Right lobe of liver (tissue), 6 donors: ENCODE results near the gene ACBD6. TPM values are rescaled to one million over a fixed set of nuclear protein-coding genes. Genes with fewer than 3 reads are reported as not detected.

Source experiments
- ATAC-seq, 4 donors: fragments of 200-7000 bp; cut with Tn5 transposase; one replicate each; pipeline ENCODE4 v1.9.1; 2020; ENCODE audit warnings: mild to moderate bottlenecking in 4 of 4, moderate library complexity in 4 of 4
- DNase-seq, 3 donors: peaks; one replicate each; pipeline ENCODE4 v3.0.0-alpha.2; 2020
- H3K27ac ChIP-seq, 3 donors: fragments of 200-600 bp; one replicate each; pipeline ENCODE4 v1.8.0; 2022
- H3K27me3 ChIP-seq, 2 donors: fragments of 200-600 bp; one replicate each; pipeline ENCODE4 v1.8.0; 2022
- H3K36me3 ChIP-seq, 4 donors: fragments of 200-600 bp; sonication (generic) in 1 of 4; one replicate each; pipeline versions ENCODE4 v1.5.1 to v1.8.0; 2017 to 2022; ENCODE audit warnings: control low read depth in 1 of 4
- H3K4me1 ChIP-seq, 4 donors: fragments of 200-600 bp; sonication (generic) in 1 of 4; one replicate each; pipeline versions ENCODE4 v1.5.1 to v1.8.0; 2017 to 2022; ENCODE audit warnings: control low read depth in 1 of 4
- H3K4me3 ChIP-seq, 3 donors: fragments of 200-600 bp; one replicate each; pipeline ENCODE4 v1.8.0; 2022
- H3K9me3 ChIP-seq, 4 donors: fragments of 200-600 bp; sonication (generic) in 1 of 4; one replicate each; pipeline versions ENCODE4 v1.5.1 to v1.8.0; 2017 to 2022; ENCODE audit warnings: control low read depth in 1 of 4
- POLR2A ChIP-seq: fragments of 450-650 bp; IDR thresholded peaks from one replicate; pipeline ENCODE4 v1.6.1; 2017; ENCODE audit warnings: antibody characterized with exemption, mild to moderate bottlenecking
- WGBS: methylation state at CpG from one replicate; pipeline ENCODE4 v1.1.6; 2018; ENCODE audit warnings: low coverage, low lambda C conversion rate; ENCODE audit not compliant: insufficient coverage; ENCODE audit errors: missing lambda C conversion rate; 5-methylcytosine and 5-hydroxymethylcytosine counted together
- intact Hi-C, 2 donors: fragments of 100-400 bp; cut with DNase I; formaldehyde crosslinking; loops; one replicate each; pipeline versions ENCODE4 v1.11.2 to v1.14.1; 2022
- total RNA-seq, 6 experiments: library from RNA; depleted of rRNA in 2 of 6; stranded (reverse); fragments of >200 nt in 2 of 6; fragmentation: NEBNext Ultra II Directional in 3 of 6; extraction: Animal tissue kit (Norgen Biotek cat#: 25700) in 3 of 6; gene quantifications; one replicate each; pipeline versions ENCODE4 v1.1.0 to v1.2.4, GENCODE V29; 2016 to 2023
- TF ChIP-seq, protein P1 (sequence below), 4 donors: fragments of 200-600 bp in 3 of 4; fragments of 450-650 bp in 1 of 4; IDR thresholded peaks; one replicate each; pipeline versions ENCODE4 v1.5.1 to v1.8.0; 2016 to 2022; ENCODE audit warnings: antibody characterized with exemption in 4 of 4, mild to moderate bottlenecking in 2 of 4
- donor health status: DM: no; HTN: yes; CAD: no.
- donor health status: DM: no; HTN: no; CAD: no.
- donor health status: DM: no; HTN: no; CAD: no.
- donor health status: DM: no; HTN: yes; CAD: no.
- donor health status: DM: no; HTN: yes; CAD: no.

ACBD6 gene
- total RNA-seq, 6 experiments from 2014 or later: 9.5 to 18.9 (median 11.5) TPM

DNA sequence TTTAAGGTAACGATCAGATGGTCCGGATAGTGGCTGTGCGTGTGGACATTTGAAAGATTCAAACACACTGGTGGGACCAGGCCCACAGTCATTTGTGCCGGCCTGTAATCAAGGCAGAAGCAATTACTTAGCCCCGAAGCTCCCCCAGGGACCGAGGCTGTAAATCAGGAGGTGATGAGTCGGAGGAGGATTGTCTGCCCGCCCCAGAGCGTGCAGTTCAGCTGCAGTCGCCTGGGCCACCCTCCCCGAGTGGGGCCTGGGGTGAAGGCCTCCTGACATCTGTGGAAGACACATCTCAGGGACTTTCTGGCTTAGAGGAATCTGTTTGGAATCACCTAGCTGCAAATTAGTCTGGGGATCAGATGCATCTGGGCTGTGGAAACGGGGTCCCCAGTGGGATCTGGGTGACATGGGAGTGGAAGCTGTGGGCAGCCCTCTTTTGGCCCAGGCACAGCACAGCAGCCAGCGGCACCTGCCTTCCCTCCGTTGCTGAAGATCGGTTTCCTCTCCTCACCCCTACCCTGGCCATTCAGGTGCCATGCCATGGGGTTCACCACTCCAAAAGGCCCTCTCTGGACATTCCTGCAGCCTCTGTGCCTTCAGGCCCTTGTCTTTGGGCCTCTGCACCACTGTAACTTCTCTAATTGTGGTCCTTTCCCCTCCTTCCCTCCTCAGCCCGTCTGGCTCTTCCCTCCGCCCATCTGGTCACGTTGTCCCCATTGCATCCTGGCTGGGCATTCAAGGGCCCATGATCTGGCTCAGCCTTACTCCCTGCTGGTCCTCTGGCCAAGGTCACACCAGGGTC is 246.6 kb downstream of the ACBD6 start:
- no peak overlapping the region for H3K27ac ChIP-seq
- TF ChIP-seq, protein P1, sequence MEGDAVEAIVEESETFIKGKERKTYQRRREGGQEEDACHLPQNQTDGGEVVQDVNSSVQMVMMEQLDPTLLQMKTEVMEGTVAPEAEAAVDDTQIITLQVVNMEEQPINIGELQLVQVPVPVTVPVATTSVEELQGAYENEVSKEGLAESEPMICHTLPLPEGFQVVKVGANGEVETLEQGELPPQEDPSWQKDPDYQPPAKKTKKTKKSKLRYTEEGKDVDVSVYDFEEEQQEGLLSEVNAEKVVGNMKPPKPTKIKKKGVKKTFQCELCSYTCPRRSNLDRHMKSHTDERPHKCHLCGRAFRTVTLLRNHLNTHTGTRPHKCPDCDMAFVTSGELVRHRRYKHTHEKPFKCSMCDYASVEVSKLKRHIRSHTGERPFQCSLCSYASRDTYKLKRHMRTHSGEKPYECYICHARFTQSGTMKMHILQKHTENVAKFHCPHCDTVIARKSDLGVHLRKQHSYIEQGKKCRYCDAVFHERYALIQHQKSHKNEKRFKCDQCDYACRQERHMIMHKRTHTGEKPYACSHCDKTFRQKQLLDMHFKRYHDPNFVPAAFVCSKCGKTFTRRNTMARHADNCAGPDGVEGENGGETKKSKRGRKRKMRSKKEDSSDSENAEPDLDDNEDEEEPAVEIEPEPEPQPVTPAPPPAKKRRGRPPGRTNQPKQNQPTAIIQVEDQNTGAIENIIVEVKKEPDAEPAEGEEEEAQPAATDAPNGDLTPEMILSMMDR (IDR thresholded peaks at IDR 0.05): no peak
- no peak for TF ChIP-seq POLR2A
- no peaks in the 10 kb centered on the region for H3K27me3 ChIP-seq
- no peak overlapping the region for H3K4me3 ChIP-seq
- no peaks in the 10 kb centered on the region for H3K36me3 ChIP-seq
- WGBS: 73% methylated on average over 12 of the region's 18 CpGs
- no peaks in the 10 kb centered on the region for H3K4me1 ChIP-seq
- ATAC-seq (no peak), DNase-seq (no peak)
- H3K9me3 ChIP-seq: no peaks in the 10 kb centered on the region
- intact Hi-C loops: loop anchor here in 1 of 2 donors (10.0 kb wide), 2 partner anchors 159 to 229 kb away; no protein-coding TSS in a partner anchor

DNA sequence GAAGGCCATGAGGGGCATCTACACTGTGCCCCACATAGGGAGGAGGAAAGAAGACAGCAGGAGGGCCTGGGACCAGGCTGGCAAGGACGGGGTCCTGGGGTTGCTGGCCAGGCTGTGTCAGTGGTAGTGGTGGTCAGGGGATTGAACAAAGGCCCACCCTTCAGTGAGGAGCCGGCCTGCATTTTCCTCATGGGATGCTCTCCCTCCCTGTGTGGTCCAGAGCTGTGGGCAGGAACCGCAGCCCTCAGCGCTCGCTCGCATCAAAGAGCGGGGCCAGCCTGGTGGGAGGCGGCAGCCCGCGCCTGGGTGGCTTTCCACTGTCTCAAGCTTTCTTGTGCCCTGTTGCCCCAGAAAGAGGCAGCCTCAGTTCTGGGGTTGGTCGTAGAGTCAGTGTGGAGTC is 247.5 kb downstream of the ACBD6 start:
- no peak overlapping the region for H3K4me3 ChIP-seq
- intact Hi-C loops: loop anchor here (5.0 to 10.0 kb wide), 3 partner anchors 160 to 230 kb away; no protein-coding TSS in a partner anchor
- DNase-seq (no peak), ATAC-seq (no peak)
- H3K9me3 ChIP-seq: no peaks in the 10 kb centered on the region
- H3K4me1 ChIP-seq: no peaks in the 10 kb centered on the region
- no peaks in the 10 kb centered on the region for H3K36me3 ChIP-seq
- H3K27ac ChIP-seq: no peak overlapping the region
- H3K27me3 ChIP-seq: no peaks in the 10 kb centered on the region
- WGBS: no CpG with 5 or more reads among the region's 11 CpGs
- no peak for TF ChIP-seq POLR2A
- TF ChIP-seq, protein P1 (IDR thresholded peaks at IDR 0.05): no peak

DNA sequence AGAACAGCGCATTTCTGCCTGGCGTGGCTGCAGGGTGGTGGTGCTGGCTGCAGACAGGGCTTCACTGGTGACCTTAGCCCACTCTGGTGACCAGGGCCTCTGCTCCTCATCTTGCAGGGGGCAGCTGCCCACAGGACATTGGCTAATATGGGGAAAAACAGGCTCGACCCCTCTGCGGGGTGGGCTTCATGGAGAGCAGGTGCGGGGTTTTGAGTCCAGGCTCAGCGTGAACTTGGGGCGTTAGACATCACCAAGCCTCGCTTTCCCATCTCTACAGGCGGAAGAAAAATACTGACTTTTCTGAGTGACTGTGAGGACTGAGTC is 247.9 kb downstream of the ACBD6 start:
- WGBS: 79% methylated on average over 7 of the region's 9 CpGs
- intact Hi-C loops: loop anchor here (5.0 to 10.0 kb wide), 3 partner anchors 160 to 230 kb away; no protein-coding TSS in a partner anchor
- no peaks in the 10 kb centered on the region for H3K4me1 ChIP-seq
- no peaks in the 10 kb centered on the region for H3K27me3 ChIP-seq
- no peak for DNase-seq
- no peak overlapping the region for H3K4me3 ChIP-seq
- no peaks in the 10 kb centered on the region for H3K36me3 ChIP-seq
- no peaks in the 10 kb centered on the region for H3K9me3 ChIP-seq
- no peak overlapping the region for H3K27ac ChIP-seq
- ATAC-seq: no peak
- no peak for TF ChIP-seq POLR2A
- TF ChIP-seq, protein P1 (IDR thresholded peaks at IDR 0.05): no peak

DNA sequence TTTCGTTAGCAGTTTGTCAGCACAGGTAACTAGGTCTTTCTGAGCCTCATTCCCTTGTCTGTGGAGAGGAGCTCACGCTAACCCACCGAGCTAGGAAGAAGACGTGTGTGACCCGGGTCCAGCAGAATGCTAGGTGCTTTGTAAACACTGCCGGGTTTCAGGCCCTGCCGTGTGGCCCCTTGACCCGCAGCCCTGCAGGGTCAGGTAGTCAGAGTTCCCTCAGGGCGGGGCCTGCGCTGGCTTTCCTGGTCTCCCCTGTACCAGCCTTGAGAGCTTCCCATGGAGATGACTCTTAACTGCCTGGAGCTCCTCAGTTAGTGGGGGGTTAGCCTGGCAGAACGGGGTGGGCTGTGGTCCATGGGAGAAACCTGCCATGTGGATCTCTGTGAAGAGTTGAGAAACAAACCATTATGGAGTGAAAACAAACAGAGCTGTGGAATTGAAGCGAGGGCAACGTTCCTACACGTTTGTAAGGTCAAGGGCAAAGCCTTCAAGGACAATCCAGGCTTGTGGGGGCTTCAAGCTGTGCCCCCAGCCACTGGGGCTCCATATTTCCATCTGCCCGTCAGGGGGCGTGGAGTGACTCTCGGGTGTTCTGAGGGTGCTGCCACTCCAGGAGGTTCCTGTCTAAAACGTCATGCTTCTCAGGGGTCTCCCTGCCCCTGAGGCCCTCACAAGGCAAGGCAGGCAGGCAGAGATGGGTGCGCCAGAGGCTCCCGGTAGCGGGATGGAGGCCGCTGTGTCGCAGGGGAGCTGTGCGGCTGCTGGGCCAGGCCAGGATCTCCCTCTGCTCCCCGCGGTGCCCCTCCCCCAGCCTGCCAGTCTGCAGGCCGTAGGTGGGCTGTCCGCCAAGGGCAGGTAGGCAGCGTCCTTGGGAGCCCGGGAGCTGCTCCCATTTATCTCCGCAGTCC is 248.5 kb downstream of the ACBD6 start:
- TF ChIP-seq POLR2A: no peak
- TF ChIP-seq, protein P1 (IDR thresholded peaks at IDR 0.05): no peak
- no peak overlapping the region for H3K27ac ChIP-seq
- H3K36me3 ChIP-seq: no peaks in the 10 kb centered on the region
- WGBS: 59% methylated on average over 14 of the region's 31 CpGs
- ATAC-seq (no peak), DNase-seq (no peak)
- intact Hi-C loops: loop anchor here (5.0 to 10.0 kb wide), 3 partner anchors 161 to 231 kb away; no protein-coding TSS in a partner anchor
- no peaks in the 10 kb centered on the region for H3K4me1 ChIP-seq
- no peaks in the 10 kb centered on the region for H3K9me3 ChIP-seq
- no peaks in the 10 kb centered on the region for H3K27me3 ChIP-seq
- no peak overlapping the region for H3K4me3 ChIP-seq
